GM19035 (cell line): Measurements from ENCODE around the gene NFE2L1.

Experiments
- ATAC-seq: cut with Tn5 transposase; IDR thresholded peaks from one replicate; pipeline ENCODE4 v1.9.1; 2021; ENCODE audit not compliant: unreplicated experiment

Gene NFE2L1

GRCh38 chr17:48046296-48046695 is 1.9 kb upstream of the NFE2L1 start:
- ATAC-seq: no peak

GRCh38 chr17:48047113-48047740 is 932 bp upstream of the NFE2L1 start:
- ATAC-seq: no peak

- peak; percentile 54 for ATAC-seq
Measured at GRCh38 chr17:48048384-48049126, 396 bp downstream of the NFE2L1 start.

GRCh38 chr17:48051283-48051682 is 3.1 kb downstream of the NFE2L1 start:
- ATAC-seq: no peak

- no peak for ATAC-seq
Measured at GRCh38 chr17:48051706-48052486, 3.7 kb downstream of the NFE2L1 start.

GRCh38 chr17:48052956-48053757 is 5.0 kb downstream of the NFE2L1 start:
- ATAC-seq: no peak

- no peak for ATAC-seq
Measured at GRCh38 chr17:48053758-48054237, 5.6 kb downstream of the NFE2L1 start.

GRCh38 chr17:48054238-48055185 is 6.4 kb downstream of the NFE2L1 start:
- ATAC-seq: no peak

GRCh38 chr17:48055531-48056245 is 7.5 kb downstream of the NFE2L1 start:
- ATAC-seq: peak; percentile 80

GRCh38 chr17:48056246-48056745 is 8.1 kb downstream of the NFE2L1 start:
- no peak for ATAC-seq

GRCh38 chr17:48056879-48057278 is 8.7 kb downstream of the NFE2L1 start:
- no peak for ATAC-seq

- ATAC-seq: no peak
Measured at GRCh38 chr17:48057626-48058025, 9.5 kb downstream of the NFE2L1 start.

GRCh38 chr17:48058393-48059124 is 10.4 kb downstream of the NFE2L1 start:
- ATAC-seq: no peak

GRCh38 chr17:48059125-48059668 is 11.0 kb downstream of the NFE2L1 start:
- no peak for ATAC-seq

- no peak for ATAC-seq
Measured at GRCh38 chr17:48060249-48060648, 12.1 kb downstream of the NFE2L1 start.

GRCh38 chr17:48062273-48062672 is 14.1 kb downstream of the NFE2L1 start:
- ATAC-seq: no peak

- ATAC-seq: no peak
Measured at GRCh38 chr17:48064638-48065037, 16.5 kb downstream of the NFE2L1 start.

- no peak for ATAC-seq
Measured at GRCh38 chr17:48066192-48066591, 18.0 kb downstream of the NFE2L1 start.
